NAMALWA (cell line): ENCODE data around the gene GALNT15.

Experiments used
- DNase-seq: peaks from one replicate; pipeline ENCODE4 v3.0.0-alpha.2; 2015; ENCODE audit warnings: low spot score

Gene GALNT15

GRCh38 chr3:16151109-16151508 lies 23.4 kb upstream of the GALNT15 start:
- no peak for DNase-seq

GRCh38 chr3:16168211-16168610 lies 6.3 kb upstream of the GALNT15 start:
- no peak for DNase-seq

- DNase-seq = no peak
These were observed 3.5 kb upstream of the GALNT15 start for GRCh38 chr3:16171009-16171408.

- no peak for DNase-seq
These were observed 2.7 kb upstream of the GALNT15 start for GRCh38 chr3:16171825-16172224.

- no peak for DNase-seq
These were observed 1.0 kb upstream of the GALNT15 start for GRCh38 chr3:16173283-16174025.

- DNase-seq = no peak
These were observed 489 bp upstream of the GALNT15 start for GRCh38 chr3:16174026-16174355.

- DNase-seq = no peak
These were observed 759 bp downstream of the GALNT15 start for GRCh38 chr3:16174976-16175901.

GRCh38 chr3:16176391-16177030 lies 2.0 kb downstream of the GALNT15 start:
- no peak for DNase-seq

- no peak for DNase-seq
These were observed 2.9 kb downstream of the GALNT15 start for GRCh38 chr3:16177382-16177781.

- DNase-seq = peak; percentile 63
These were observed 3.6 kb downstream of the GALNT15 start for GRCh38 chr3:16177962-16178627.

GRCh38 chr3:16178628-16178988 lies 4.1 kb downstream of the GALNT15 start:
- no peak for DNase-seq

- no peak for DNase-seq
These were observed 4.8 kb downstream of the GALNT15 start for GRCh38 chr3:16179261-16179660.

GRCh38 chr3:16179771-16180736 lies 5.6 kb downstream of the GALNT15 start:
- DNase-seq = no peak

GRCh38 chr3:16180737-16181134 lies 6.3 kb downstream of the GALNT15 start:
- no peak for DNase-seq

GRCh38 chr3:16181361-16181760 lies 6.9 kb downstream of the GALNT15 start:
- DNase-seq = no peak

- DNase-seq = no peak
These were observed 7.7 kb downstream of the GALNT15 start for GRCh38 chr3:16182183-16182582.

GRCh38 chr3:16182612-16183011 lies 8.1 kb downstream of the GALNT15 start:
- DNase-seq = no peak

GRCh38 chr3:16183082-16183481 lies 8.6 kb downstream of the GALNT15 start:
- DNase-seq = no peak

GRCh38 chr3:16183601-16184270 lies 9.3 kb downstream of the GALNT15 start:
- no peak for DNase-seq

GRCh38 chr3:16186086-16186485 lies 11.6 kb downstream of the GALNT15 start:
- DNase-seq = no peak

- no peak for DNase-seq
These were observed 12.1 kb downstream of the GALNT15 start for GRCh38 chr3:16186565-16186964.
